ENCODE results near the gene CCDC127.

CCDC127 gene

GRCh38 chr5:189976-190365 is 28.0 kb downstream of the CCDC127 start:
- no peak for ATAC-seq
- TF ChIP-seq TCF4 (CRISPR knock-in tag; IDR thresholded peaks at IDR 0.05; ENCODE audit: borderline replicate concordance), result no peak
- no peak for TF ChIP-seq POU6F1 (CRISPR knock-in tag; IDR thresholded peaks at IDR 0.05; ENCODE audit: borderline replicate concordance, low read depth)
- TF ChIP-seq TSHZ2 (CRISPR knock-in tag; IDR thresholded peaks at IDR 0.05), result no peak

- no peak for ATAC-seq
Measured at GRCh38 chr5:189486-189885, 28.5 kb downstream of the CCDC127 start.

More at GRCh38 chr5:189486-189885, 28.5 kb downstream of the CCDC127 start:
- TF ChIP-seq CREB5 (CRISPR knock-in tag; IDR thresholded peaks at IDR 0.05; ENCODE audit: low read depth), result no peak
- TF ChIP-seq OSR1 (CRISPR knock-in tag; IDR thresholded peaks at IDR 0.05), result no peak
- TF ChIP-seq ZFP30 (CRISPR knock-in tag; IDR thresholded peaks at IDR 0.05), result no peak
- no peak for TF ChIP-seq POU6F1 (CRISPR knock-in tag; IDR thresholded peaks at IDR 0.05; ENCODE audit: borderline replicate concordance, low read depth)
- no peak for TF ChIP-seq ISL1 (CRISPR knock-in tag; IDR thresholded peaks at IDR 0.05)
- TF ChIP-seq SNAI2 (CRISPR knock-in tag; IDR thresholded peaks at IDR 0.05), result no peak
- no peak for TF ChIP-seq TSHZ2 (CRISPR knock-in tag; IDR thresholded peaks at IDR 0.05)
- no peak for TF ChIP-seq RARB (CRISPR knock-in tag; IDR thresholded peaks at IDR 0.05)
- TF ChIP-seq CSRNP3 (CRISPR knock-in tag; IDR thresholded peaks at IDR 0.05), result no peak
